ENCODE data around the gene DNAH17.

DNA sequence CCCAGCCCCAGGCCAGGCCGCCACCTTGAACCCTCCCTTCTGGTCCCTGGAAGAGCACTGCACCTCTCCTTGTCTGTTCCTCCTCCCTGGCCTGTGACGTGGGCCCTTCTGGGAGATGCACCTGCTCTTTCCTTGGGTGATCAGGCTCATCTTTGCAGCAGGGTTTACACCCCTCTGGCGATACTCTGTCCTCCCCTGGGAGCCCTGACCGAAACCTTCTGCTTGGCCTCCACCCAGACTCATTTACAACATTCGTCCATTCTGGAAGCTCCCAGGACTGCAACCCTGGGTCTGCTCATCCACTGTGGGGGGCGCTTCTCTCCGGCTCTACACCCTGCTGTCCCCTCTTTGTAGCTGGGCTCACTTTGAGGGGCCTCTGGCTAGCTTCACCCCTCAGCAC lies 125.4 kb downstream of the DNAH17 start:
- TF ChIP-seq, protein P1, sequence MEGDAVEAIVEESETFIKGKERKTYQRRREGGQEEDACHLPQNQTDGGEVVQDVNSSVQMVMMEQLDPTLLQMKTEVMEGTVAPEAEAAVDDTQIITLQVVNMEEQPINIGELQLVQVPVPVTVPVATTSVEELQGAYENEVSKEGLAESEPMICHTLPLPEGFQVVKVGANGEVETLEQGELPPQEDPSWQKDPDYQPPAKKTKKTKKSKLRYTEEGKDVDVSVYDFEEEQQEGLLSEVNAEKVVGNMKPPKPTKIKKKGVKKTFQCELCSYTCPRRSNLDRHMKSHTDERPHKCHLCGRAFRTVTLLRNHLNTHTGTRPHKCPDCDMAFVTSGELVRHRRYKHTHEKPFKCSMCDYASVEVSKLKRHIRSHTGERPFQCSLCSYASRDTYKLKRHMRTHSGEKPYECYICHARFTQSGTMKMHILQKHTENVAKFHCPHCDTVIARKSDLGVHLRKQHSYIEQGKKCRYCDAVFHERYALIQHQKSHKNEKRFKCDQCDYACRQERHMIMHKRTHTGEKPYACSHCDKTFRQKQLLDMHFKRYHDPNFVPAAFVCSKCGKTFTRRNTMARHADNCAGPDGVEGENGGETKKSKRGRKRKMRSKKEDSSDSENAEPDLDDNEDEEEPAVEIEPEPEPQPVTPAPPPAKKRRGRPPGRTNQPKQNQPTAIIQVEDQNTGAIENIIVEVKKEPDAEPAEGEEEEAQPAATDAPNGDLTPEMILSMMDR (tag by site-specific recombination; IDR thresholded peaks at IDR 0.05) = no peak
- TF ChIP-seq, protein P2, sequence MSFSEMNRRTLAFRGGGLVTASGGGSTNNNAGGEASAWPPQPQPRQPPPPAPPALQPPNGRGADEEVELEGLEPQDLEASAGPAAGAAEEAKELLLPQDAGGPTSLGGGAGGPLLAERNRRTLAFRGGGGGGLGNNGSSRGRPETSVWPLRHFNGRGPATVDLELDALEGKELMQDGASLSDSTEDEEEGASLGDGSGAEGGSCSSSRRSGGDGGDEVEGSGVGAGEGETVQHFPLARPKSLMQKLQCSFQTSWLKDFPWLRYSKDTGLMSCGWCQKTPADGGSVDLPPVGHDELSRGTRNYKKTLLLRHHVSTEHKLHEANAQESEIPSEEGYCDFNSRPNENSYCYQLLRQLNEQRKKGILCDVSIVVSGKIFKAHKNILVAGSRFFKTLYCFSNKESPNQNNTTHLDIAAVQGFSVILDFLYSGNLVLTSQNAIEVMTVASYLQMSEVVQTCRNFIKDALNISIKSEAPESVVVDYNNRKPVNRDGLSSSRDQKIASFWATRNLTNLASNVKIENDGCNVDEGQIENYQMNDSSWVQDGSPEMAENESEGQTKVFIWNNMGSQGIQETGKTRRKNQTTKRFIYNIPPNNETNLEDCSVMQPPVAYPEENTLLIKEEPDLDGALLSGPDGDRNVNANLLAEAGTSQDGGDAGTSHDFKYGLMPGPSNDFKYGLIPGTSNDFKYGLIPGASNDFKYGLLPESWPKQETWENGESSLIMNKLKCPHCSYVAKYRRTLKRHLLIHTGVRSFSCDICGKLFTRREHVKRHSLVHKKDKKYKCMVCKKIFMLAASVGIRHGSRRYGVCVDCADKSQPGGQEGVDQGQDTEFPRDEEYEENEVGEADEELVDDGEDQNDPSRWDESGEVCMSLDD (tag by site-specific recombination; IDR thresholded peaks at IDR 0.05) = no peak
- TF ChIP-seq GLI2 (tag by site-specific recombination; IDR thresholded peaks at IDR 0.05; ENCODE audit: borderline replicate concordance, low read depth) = no peak

Data from HEK293 (cell line).